Activated CD8-positive, alpha-beta memory T cell treated with anti-CD3 and anti-CD28 coated beads for 24 hours (primary cell): ENCODE data around the gene OR10R2.
A peak's percentile ranks its signal among the peaks of the same experiment; 100 is the strongest.
"Not testable (repeated sequence)": the region's sequence is repeated elsewhere in the genome, so short reads cannot be mapped to it uniquely, and the experiment has no call there.

ENCODE experiments used
- DNase-seq: peaks from one replicate; pipeline ENCODE4 v3.0.0-alpha.2; 2020

The OR10R2 gene, protein sequence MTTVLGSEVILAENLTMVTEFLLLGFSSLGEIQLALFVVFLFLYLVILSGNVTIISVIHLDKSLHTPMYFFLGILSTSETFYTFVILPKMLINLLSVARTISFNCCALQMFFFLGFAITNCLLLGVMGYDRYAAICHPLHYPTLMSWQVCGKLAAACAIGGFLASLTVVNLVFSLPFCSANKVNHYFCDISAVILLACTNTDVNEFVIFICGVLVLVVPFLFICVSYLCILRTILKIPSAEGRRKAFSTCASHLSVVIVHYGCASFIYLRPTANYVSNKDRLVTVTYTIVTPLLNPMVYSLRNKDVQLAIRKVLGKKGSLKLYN

DNA sequence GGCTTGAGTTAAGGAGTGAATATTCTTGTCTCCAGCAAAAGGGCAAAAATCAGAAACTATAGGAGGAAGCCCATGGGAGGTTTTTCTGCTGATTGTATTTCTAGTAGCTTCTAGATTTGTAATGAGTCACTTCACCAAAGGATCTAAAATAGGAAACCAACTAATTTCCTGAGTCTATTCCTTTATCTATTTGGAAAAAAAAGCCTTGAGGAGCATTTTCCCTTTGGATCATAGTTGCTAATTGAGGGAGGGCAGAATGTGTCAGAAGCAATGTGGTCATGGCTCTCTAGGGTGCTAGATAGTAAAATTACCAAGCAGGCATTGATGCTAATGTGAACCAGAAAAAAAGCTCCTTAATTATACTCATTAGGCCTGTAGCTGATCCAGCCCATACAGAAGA lies at the start of gene OR10R2:
TSS of gene OR10R2 (plus strand) at position 301 of the 400 bp plus-strand sequence. CDS start 106 bp downstream, outside the sequence.
- DNase-seq = no peak

DNA sequence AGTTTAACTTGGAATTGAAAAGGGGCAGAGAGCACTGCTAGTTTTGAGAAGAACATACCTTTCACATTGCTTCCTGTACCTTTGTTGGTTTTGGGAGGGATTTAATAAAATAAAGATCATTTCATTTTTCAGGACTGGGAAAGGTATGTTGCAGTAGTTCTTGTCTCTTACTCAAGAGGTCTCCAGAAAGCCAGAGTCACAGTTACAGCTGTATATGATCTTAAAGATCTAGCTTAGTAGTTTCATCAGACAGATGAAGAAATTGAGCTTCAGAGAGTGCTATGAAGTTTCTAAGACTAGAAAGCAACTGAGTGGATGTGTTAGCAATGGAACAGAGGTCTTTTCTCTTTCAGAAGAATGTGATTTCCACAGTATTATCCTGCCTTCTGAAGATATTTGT lies 47.0 kb upstream of the OR10R2 start:
- no peak for DNase-seq

DNA sequence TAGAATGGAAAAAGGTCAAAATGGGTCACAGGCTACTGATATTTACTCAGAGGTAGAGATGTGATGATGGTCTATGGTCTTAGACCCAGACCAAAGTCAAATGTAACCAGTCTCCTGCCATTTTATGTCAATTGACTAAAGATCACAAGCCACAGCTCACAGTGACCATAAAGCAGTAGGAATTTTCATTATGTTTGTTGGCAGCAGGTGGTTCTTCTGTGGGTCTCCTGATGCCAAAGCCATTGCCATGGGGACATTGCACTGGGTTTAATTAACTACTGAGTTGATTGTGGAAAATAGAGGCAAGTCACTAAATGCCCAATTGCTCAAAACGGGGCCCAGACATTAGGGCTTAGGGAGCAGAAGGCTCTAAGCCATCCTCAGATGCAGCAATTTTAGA lies 45.9 kb upstream of the OR10R2 start, which contains the start of gene OR10K2:
TSS of gene OR10K2 (minus strand) at position 101 of the 400 bp plus-strand sequence. CDS start 5,371 bp downstream, outside the sequence.
- DNase-seq = no peak

DNA sequence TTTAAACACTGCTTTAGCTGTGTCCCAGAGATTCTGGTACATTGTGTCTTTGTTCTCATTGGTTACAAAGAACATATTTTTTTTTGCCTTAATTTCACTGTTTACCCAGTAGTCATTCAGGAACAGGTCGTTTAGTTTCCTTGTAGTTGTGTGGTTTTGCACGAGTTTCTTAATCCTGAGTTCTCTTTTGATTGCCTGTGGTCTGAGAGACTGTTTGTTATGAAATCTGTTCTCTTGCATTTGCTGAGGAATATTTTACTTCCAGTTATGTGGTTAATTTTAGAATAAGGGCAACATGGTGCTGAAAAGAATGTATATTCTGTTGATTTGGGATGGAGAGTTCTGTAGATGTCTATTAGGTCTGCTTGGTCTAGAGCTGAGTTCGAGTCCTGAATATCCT lies 41.9 kb upstream of the OR10R2 start:
- DNase-seq = not testable (repeated sequence)

DNA sequence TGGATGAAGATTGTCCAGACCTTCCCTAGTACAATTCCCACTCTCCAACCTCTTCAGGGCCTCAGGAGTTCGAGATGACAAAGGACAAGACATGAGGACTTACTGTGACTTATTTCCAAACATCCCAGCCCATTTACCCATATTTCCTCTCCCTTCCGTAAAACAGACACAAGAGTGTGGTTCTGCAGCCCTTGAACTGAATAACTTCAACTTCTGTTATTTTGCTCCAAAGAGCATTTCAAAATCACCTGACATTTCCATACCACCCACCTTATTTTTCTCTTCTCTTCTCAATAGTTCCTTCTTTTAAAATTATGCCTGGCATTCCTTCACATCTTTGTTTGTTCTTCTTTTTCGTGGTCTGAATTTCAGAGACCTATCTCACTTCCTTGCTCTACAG lies 37.3 kb upstream of the OR10R2 start:
- DNase-seq = no peak

DNA sequence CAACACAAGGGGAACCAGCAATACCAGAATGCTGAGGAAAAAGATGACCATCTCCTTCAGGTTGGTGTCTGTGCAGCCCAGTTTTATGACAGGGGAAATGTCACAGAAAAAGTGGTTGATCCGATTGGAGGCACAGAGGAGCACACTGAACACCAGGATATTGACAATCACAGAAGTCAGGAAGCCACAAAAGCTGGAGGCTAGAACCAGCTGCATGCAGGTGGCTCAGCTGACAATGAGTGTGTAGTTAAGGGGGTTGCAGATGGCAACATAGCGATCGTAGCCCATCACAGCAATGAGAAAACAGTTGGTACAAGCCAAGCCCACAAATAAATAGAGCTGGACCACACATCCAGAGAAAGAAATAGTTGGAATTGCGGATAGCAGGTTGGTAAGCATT lies 26.6 kb upstream of the OR10R2 start:
- DNase-seq = no peak

DNA sequence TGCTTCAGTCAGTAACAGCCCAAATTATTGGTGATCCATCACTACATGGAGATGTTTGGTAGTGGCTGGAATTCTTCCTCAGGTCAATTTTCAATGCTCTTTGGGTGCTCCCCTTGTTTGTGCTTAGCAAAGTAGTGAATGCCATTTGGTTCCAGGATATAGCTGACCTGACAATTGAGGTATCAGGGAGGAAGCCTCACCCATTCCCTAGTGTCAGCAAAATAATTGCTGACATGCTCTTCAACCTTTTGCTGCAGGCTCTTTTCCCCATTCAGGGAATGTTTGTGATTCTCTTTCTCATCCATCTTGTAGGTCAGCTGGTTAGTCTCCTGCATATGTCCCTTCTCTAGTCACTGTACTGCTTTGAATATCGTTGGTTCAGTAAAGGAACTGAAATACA lies 17.5 kb upstream of the OR10R2 start:
- no peak for DNase-seq

DNA sequence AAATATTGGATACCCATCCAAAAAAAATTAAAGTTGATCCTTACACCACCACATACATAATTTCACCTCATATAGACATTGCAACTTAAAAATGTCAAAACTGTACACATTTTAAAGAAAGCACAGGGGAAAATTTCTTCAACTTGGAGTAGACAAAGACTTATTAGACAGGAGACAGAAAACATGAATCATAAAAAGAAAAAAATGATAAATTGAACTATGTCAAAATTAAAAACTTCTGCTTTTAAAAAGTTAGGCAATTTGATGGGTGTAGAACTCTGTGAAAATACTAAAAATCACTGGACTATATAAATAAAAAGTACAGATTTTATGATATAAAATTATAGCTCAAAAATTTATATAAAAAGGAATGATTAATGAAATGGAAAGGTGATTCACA lies 14.8 kb upstream of the OR10R2 start:
- DNase-seq = no peak

DNA sequence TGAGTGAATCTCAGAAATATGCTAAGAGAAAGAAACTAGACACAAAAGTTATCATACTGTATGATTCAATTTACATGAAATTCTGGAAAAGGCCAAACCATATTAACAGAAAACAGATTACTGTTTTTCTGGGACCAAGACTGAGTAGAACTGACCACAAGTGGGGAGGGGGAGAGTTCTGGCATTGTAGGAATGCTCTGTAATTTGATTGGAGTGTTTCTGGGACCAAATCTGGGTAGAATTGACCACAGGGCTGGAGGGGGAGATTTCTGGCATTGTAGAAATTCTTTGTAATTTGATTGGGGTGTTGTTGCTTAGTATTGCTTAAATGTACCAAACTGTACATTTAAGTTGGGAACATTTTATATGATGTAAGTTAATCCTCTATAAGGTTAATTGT lies 13.8 kb upstream of the OR10R2 start:
- no peak for DNase-seq

DNA sequence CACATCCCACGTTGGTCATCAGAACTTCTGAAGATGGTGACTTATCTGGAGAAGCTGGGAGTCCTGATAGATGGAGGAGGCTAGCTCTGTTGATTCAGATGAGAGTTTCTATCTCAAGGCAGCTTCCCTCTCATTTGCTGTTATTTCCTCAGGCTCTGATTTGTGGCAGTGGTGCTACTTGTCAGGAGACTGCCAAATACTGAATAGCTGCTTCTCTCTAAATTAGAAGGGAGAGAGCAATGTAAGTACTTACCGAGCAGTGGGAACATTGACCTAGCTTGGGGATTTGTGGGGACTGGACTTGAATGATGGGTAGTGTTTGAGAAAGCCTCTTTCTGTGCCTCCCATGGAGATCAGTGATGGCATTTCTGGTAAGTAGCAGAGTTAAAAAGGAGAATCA lies 10.5 kb upstream of the OR10R2 start, which contains the start of gene OR10K1:
TSS of gene OR10K1 (plus strand) at position 301 of the 400 bp plus-strand sequence. CDS start 3,728 bp downstream, outside the sequence.
- DNase-seq = no peak

DNA sequence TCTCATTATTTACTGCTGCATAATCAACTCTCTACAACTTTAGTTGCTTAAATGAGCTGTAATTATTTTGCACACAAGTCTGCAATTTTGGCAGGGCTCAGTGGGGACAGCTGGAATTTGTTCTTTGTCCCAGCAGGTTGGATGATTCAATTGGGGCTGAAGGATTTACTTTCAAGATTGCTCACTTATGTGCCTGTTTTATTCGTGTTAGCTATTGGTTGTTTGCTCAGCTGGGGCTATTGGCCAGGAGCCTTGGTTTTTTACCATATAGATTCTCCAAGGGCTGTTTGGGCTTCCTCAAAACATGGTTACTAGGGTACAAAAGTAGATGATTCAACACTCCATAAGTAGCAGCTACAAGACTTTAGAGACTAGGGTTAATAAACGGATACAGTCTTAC lies 13.4 kb downstream of the OR10R2 start:
- DNase-seq = no peak

DNA sequence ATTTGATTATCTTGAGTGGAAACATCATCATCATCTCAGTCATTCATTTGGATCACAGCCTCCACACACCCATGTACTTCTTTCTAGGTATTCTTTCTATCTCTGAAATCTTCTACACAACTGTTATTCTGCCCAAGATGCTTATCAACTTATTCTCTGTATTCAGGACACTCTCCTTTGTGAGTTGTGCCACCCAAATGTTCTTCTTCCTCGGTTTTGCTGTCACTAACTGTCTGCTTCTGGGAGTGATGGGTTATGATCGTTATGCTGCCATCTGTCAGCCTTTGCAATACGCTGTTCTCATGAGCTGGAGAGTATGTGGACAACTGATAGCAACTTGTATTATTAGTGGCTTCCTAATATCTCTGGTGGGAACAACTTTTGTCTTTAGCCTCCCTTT lies 19.3 kb downstream of the OR10R2 start:
- DNase-seq = no peak

DNA sequence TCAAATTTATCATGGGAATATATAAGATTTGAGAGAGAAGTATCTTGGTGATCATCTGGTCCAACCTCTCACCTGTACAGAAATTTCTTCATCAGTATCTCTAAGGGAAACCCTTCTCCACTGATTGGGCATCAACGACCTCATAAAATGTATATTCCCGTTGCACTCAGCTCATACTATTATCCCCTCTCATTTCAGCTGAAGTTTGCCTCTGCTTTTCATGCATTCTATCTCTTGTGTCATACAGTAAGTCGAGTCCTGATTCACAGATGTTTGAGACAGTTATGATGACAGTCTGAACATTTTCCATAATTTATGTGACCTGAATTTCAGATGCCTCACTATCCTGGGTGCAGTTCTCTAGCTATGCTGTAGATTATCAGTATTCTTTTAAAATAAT lies 21.0 kb downstream of the OR10R2 start:
- no peak for DNase-seq

DNA sequence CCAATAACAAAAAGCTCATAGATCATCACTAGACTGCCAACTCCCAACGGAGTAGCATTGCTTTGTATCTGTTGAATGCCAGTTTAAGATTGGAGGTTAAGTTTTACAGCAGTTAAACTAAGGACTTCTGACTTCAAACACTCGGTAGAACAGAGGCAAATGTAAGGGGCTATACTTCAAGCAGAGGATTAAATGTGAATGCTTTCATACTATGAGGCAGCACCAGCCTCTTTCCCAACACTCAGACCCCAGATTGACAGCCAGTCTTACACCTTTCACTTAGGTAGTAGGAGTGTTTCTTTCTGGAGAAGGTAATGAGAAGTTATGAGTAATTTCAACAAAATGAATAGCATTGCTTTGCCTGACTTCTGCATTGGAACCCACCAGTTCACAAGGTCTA lies 22.8 kb downstream of the OR10R2 start:
- no peak for DNase-seq

DNA sequence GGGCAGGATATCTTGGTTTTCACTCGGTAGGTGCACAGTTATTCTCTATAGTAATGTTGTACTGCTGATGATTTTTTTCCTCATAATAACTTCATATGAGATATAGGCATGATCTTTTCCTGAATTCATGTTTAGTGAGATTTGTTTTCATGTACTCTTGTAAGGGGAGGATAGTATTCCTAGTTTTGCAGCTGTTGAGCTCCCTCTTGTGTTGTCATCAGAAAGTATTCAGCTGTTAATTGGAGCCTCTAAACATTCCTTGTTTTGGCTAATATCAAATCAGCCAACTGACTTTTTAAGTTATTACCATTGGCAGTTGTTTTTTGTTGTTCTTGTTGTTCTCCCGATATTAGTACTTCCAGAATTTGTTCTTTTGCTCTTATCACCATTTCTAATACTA lies 24.4 kb downstream of the OR10R2 start:
- no peak for DNase-seq

DNA sequence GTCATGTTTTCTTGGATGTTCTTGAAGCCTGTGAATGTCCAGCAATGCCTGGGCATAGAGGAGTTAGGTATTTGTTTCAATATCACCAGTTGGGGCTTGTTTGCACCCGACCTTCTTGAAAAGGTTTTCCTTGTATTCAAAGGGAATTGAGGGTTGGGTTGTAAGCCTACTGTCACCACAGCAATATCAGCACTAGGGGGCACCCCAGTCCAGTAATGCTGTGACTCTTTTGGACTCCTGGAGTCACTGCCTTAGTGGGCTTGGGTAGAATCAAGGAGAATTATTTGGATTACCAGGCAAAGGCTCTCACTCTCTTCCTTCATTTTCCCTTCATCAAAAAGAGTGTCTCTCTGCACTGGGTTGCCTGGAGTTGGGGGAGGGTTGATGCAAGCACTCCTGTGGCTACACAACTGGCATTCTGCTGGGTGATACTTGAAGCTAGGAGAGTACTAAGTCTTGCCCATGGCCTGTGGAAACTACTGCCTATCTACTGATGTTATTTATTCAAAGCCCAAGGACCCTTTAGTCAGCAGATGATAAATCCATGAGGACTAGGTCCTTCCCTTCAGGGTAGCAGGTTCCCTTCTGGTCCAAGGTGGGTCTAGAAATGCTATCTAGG lies 34.5 kb downstream of the OR10R2 start:
- DNase-seq = peak; percentile 69

DNA sequence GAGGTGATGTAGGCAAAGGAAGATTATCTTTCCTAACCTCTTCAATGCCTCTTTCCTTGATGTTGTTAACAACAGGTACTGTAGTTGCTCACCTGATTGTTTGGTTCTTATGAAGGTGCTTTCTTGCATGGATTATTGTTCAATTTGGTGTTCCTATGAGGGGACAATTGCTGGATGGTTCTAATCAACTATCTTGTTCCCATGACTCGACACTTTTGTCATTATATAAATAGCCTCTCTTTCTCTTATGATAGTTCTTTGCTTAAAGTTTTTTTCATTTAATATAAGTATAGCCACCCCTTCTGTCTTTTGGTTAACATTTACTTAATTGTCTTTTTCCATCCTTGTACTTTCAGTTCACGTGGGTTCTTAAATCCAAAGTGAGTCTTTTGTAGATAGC lies 35.5 kb downstream of the OR10R2 start:
- DNase-seq = no peak

DNA sequence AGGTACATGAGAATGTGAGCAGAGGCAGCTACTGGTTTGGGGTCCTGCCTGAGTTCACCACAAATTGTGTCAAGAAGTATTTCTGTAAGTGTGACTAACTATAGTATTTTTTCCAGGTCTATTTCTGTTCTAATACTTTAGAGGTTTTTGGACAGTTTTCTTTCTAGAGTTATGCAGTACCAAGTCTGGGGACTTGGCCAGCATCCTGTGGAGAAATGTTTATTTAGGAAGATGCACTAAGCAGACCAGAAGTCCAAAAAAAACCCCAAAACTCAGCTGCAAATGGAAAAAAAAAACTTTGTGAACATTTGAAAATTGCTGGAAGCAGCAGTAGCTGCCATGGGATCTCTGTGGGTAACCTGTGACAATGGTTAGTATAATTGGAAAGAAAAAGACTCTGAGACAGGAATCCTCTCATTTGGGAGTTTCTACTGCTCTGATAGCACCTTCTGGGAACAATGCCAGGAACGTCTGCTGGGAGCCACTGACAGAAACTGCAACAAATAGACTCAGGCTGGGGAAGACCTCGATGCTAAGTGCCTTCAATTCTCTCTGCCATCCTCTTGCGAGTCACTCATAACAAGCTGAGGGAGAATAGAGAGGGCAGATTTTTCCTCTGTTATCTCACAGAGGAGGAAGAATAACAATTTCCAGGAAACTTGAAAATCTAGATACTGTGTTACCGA lies 37.6 kb downstream of the OR10R2 start:
- no peak for DNase-seq

DNA sequence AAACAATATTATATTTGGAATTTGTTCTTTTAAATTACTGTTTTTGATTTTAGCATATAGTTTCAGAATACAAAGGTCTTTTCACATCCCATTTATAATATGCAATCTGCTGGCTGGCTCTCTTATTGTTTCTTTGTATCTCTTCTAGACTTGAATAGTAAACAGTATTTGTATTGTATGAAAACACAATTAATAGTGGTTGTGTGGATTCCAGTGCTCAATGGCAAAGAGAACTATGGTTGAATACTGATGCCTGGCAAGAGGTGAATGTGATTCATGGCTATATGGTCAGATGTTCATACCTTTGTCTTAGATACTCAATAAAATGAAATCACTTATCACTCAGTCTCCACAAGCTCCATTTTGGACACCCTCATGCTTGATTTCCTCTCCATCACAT lies 44.9 kb downstream of the OR10R2 start:
- no peak for DNase-seq

DNA sequence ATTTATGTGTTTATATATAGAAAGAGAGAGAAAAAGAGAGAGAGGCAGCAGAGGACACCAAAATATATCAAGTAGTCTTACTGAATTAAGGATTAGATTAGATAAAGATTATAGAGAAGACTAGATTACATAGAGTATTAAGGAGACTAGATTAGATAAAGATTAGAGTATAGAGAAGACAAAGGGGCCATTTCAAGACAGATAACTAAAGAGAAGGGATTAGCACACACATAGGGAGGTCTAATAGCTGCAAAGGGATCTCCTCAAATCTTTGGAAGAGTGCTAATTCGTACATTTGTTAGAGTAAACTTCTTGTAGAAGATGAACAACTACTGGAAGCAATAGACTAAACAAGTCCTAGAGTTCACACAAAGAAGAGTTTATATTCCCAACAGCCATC lies 48.0 kb downstream of the OR10R2 start:
- no peak for DNase-seq

DNA sequence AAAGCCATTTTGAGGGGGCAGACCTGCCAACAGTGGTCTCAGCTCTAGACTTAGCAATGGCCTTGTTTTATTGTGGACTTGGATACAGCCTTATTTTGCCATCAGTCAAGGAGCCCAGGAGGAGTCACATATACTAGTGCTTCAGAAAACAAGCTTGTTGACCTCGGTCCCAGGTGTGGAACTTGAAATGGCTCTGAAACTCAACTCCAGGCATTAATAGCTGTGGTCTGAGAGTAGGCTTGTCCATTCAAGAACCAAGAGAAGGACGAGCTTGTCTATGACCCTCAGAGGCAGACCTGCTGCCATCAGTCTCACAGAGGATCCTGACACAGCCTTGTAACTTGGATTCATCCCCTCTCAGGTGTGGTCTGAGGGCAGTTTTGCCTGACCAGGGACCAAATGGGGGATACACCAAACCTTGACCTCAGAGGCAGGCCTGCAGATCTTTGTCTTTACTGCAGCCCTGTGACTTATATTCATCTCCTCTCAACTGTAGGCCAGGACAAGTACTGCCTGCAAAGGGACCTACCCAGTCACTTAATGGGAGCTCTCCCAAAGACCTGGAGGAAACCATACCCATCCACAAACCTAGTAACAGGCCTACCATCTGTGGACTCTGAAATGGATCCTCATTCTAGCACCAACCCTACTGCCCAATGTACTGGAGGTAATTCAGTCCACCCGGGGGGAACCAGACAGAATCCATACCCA lies 49.1 kb downstream of the OR10R2 start:
- DNase-seq = no peak

DNA sequence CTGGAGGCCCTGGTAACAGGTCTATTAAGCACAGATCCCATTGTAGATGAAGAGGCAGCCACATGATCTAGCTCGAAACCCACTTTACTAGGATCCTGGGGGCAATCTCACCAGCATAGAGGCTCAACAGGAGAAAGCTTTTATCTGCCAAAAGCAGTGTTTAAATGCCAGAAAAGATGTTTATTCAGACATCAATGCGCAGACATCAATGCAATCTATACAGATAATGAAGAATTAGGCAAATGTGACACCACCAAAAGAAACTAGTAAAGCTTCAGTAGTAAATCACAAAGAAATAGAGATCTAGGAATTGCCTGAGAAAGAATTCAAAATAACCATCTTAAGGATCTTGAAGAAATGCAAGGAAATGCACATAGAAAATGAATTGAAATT lies 49.6 kb downstream of the OR10R2 start:
- no peak for DNase-seq

DNA sequence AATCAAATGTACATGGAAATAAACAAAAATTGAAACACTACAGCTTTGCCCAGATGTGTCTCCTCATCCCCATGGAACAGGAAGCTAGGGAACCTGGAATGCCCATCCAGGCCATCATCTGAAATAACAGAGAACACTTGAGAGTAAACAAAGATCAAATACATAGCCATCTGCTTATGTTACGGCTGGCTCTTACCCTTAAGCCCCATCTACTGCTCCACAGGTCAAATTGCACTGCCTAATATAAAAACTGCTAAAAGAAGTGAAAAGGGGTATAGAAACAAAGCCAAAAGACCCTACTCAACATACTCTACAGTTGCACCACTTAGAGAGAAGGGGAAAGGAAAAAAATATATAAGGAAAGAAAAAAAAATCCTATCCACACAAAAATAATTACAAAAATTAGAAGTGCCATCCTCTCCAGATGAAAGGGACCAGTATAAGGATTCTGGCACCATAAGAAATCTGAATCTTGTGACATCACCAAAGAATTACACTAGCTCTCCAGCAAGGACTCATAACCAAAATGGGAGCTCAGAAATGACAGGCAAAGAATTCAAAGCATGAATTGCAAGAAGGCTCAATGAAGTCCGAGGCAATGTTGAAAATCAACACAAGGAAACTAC lies 55.3 kb downstream of the OR10R2 start:
- DNase-seq = no peak
